ENCODE data around the gene RTN1.

RTN1 gene

DNA sequence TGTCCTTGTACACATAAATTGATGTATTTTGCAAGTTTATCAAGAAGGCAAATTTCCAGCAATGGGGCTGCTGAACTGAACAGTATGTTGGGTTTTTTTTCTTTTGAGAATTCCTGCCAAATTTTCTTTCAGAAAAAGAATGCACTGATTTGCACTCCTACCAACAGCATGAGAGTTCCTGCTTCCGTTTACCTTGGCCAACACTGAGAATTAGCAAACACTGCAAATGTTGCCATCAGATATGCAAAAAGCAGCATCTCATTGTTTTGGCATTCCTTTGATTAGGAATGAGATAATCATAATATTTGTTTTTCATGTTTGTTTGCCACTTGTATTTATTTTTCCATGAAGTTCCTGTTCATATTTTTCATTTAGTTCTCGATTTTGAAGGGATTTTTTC lies 82.4 kb downstream of the RTN1 start:
- DNase-seq (ENCODE audit: low read depth), result no peak

GRCh38 chr14:59787045-59787674 lies 83.4 kb downstream of the RTN1 start:
- DNase-seq (ENCODE audit: low read depth), result no peak

DNA sequence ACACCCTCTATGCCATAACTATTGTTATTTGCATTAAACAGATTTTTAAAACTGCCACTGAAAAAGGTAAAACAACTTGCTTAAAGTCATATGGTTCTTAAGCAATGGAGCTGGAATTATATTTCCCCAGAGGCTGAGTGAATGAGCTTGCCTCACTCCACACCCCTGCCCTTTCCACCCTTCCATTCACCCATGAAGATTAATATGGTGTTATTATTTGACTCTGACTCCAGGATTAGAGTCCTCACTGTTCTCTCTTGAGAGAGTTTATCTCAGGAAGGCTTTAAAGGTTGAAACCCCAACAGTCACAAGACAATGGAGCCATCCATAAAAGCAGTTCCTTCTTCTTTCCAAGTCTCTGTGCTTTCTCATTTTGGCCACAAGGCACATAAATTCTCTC lies 84.9 kb downstream of the RTN1 start:
- DNase-seq (ENCODE audit: low read depth), result no peak

- DNase-seq (ENCODE audit: low read depth), result no peak
Observed at GRCh38 chr14:59782760-59783159, 87.8 kb downstream of the RTN1 start.

DNA sequence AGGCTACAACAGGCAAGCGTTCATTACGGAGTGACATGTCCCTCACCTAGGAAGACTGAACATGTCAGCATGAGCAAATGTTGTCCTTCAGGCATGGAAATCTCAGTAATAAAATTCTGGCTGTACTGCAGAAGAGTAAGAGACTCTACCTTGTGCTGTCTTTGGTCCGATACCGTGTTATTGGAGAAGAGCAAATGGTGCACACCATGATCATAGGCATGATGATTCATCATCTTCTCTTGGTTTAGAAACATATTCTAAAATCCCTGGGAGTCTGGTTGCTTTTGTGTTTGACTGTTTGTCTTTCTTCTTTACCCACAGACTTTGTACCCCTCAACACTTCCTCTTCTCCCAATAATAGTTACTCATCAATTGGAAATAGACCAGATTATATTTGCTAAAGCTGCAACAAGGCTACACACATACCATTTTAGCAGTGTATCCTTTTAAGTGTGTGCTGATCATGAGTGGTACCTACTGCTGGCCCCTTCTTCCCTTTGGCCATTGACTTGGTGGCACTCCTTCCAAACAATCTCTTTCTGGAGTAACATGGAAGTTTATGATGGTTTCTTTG lies 93.5 kb downstream of the RTN1 start:
- no peak for DNase-seq (ENCODE audit: low read depth)

GRCh38 chr14:59776468-59776867 lies 94.1 kb downstream of the RTN1 start:
- DNase-seq (ENCODE audit: low read depth), result no peak

- no peak for DNase-seq (ENCODE audit: low read depth)
Observed at GRCh38 chr14:59772233-59772632, 98.3 kb downstream of the RTN1 start.

- DNase-seq (ENCODE audit: low read depth), result no peak
Observed at GRCh38 chr14:59771577-59771976, 99.0 kb downstream of the RTN1 start.

GRCh38 chr14:59769586-59769985 lies 101.0 kb downstream of the RTN1 start:
- no peak for DNase-seq (ENCODE audit: low read depth)

DNA sequence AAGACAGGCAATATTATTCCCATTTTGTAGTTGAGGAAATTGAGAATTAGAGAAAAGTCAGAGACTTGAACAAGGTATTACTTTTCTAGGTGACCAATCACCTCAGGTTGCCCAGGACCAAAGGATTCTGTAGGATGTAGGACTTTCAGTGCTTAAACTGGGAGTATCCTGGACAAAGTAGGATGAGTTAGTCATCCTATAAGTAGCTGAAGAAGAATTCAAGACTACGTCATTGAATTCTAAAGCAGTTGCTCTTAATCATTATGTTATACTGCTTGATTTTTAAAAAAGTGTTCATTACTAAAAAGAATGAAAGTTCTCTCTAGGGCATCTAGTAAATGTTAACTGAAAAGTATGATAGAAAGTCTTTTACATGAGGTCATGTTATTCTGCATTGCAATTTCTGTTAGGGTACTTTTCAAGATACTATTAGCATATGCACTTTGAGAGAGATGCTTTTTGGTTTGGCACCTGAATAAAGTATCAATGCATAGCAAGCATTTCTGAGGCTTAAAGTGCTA lies 101.7 kb downstream of the RTN1 start:
- no peak for DNase-seq (ENCODE audit: low read depth)

DNA sequence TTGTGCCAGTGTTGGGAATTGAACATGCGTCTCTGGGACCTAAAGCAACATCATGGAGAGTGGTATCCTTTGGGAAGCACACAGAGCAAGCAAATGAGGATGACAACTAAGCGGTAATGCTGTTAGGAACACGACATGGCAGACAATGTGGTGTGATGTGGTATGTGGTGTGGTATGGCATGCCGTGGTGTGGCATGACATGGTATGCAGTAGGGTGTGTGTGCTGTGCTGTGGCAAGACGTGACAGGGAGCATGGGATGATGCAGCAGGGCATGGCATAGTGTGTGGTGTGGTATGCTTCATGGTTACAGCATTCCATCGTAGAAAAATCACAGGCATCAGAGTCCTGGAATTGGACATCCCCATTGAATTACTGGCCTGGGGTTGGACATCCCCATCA lies 108.7 kb downstream of the RTN1 start:
- no peak for DNase-seq (ENCODE audit: low read depth)

DNA sequence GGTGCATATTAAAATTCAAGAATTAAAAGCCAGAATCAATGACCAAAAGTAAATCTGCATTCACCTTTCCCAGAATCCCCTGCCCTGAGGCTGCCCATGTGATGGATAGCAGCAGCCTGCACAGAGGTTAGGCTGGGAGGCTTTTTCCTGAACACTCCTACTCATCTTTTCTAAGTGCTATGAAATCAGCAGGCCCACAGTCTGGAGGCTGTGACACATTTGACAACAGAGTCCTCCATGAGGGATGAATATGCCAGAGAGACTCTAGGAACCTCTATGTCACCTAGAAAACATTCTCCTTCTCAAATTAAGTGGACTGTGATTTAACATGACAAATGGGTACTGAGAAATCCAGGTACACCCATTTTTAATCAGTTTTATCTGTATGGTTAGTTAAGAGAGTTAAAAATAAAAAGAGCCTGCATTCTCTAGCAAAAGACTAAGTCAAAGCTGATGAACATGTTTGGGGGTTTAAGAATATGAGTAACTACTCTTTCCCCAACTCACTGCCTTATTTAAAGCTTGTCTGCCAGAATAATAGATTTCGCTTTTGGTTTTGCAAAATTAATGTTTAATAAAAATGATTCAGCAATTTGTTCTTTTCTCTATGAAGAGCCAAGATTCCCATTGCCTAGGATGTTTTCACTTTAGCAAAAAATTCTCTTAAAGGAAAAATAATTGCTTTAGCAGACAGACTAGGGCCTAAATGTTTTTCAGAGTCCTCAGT lies 115.0 kb downstream of the RTN1 start:
- DNase-seq (ENCODE audit: low read depth), result no peak

DNA sequence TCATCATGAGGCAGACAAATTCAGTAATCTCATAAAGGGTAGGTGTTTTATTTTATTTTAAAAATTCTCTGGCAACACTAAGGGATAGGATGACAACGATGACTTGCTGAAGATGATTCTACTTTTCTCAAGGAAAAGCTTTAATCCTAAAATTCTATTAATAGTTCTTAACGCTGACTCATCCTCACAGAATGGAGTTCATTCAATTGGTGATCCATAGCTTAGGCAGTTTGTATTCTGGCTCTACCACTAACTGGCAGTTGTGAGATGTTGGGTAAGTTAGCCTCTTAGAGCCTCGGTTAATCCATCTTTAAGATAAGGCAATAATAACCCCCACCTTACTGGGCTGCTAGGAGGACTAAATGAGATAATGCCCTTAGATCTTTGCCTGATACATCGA lies 116.3 kb downstream of the RTN1 start:
- DNase-seq (ENCODE audit: low read depth), result no peak

DNA sequence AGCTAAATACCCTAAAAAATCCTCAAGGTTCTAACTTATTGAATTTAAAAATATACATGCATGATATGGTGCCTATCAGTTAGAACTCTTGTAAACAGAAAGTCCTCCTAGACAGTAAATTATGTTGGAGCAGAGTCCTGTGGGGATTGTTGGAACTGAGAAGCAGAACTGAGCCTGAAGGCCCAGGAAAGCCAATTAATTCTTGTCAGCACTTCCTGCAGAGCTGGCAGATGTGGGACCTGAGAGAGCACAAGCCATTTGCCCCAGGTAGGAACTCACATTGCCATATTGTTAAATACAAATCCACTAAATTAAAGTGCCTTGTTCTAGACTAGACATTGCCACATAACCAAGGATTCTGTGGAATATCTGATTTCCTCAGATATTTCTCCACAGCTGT lies 117.1 kb downstream of the RTN1 start:
- DNase-seq (ENCODE audit: low read depth), result no peak

- DNase-seq (ENCODE audit: low read depth), result no peak
Observed at GRCh38 chr14:59751578-59751977, 119.0 kb downstream of the RTN1 start.

DNA sequence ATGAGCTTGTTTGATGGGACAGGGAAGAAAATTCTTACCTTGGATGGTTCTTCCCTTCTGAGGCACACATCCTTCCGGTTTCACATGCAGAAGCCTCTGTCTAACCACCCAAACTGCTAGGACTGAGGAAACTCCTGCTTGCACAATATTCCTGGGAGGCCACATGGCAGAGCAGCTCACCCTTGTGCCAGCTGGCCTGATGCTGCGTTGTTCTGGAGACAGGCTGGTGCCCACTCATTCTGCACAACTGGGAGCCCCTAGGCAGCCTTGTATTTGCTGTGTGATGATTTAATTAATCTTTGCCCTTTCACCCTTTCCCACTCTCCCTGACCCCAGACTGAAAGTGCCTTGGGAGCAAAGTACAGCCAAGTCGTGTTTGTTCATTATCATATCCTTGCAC lies 130.8 kb downstream of the RTN1 start:
- no peak for DNase-seq (ENCODE audit: low read depth)

DNA sequence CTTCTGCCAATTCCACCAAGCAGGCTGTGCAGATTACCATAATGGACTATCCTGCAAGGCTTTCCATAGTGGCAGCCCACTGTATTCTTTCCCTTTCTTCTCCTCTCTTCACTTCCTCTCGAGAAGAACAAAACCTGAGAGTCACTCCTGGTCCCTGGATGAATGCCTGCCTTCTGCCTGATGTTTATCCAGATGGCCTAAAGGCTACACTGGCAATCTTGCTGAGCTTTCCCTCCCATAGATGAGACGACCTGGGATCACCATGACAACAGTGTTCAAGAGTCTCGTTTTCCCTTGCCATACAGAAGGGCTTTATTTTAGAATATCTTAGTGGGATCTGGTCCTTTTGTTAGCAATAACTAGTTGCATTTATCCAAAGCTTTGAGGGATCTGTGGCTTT lies 142.3 kb downstream of the RTN1 start:
- DNase-seq (ENCODE audit: low read depth), result no peak

DNA sequence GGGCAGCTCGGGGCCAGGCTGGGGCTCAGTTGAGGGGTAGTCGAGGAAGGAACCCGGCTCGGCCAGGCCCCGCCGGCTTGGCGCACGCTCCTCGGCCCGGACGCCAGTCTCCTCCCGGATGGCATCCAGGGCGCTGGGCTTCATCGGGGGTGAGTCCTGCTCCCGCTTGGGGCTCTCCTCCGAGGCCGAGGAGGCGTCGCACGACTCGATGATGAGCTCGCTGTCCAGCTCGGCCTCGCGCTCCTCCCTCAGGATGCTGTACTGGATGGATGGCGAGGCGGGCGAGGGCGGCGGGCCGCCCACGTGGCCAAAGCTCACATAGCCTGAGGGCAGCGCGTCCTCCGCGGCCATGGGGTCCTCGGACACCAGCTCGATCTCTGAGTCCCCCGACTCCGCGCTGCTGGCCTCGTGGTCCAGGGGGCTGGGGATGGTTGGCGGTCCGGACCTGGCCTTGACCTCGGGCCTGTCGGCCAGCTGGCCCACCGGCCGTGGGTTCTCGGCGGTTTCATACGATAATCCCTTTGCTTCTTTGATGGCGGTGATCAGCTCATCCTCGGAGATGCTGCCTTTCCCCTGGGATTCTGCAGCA lies 143.4 kb downstream of the RTN1 start:
- DNase-seq (ENCODE audit: low read depth), result no peak

- no peak for DNase-seq (ENCODE audit: low read depth)
Observed at GRCh38 chr14:59711080-59711479, 159.5 kb downstream of the RTN1 start.

DNA sequence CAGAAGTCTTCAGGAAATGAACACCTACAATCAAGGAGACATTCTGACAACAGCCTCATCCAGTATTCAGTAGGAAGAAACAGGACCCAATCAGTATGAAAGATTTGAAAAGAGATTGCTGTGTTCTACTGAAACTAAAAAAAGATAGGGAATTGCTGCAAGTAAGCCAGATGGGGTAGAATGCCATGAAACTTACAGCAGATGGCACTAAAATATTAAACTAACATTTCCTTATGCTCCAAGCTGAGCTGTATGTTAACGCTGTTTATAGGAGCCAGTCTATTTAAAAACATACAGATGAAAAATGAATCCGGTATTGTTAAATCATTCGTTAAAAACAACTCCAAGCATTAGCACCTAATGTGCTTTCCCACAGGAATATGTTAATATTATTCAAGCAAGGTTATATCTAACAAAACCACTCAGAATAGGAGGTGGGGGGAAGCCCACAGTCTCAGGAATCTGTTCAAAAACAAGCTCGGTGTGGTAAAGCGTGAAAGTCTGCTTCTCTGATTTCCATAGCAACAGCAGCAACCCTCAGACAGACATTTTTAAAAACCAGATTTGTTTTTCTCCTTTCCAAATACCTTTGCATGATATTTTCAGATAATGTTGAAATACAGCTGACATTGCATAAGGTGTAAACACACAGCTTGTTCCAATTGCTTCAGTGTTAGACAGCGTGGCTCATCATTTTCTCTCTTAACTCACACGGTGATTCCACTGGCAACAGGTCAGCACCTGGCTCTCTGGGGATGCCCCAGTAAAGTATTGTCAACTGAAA lies 162.6 kb downstream of the RTN1 start:
- no peak for DNase-seq (ENCODE audit: low read depth)

GRCh38 chr14:59705866-59706265 lies 164.7 kb downstream of the RTN1 start:
- no peak for DNase-seq (ENCODE audit: low read depth)

- DNase-seq (ENCODE audit: low read depth), result no peak
Observed at GRCh38 chr14:59705245-59705644, 165.3 kb downstream of the RTN1 start.
